GM21367 (cell line): ENCODE measurements around the gene DDOST.

Experiments
- ATAC-seq: cut with Tn5 transposase; IDR thresholded peaks from one replicate; pipeline ENCODE4 v1.9.1; 2021; ENCODE audit not compliant: unreplicated experiment

DDOST gene

DNA sequence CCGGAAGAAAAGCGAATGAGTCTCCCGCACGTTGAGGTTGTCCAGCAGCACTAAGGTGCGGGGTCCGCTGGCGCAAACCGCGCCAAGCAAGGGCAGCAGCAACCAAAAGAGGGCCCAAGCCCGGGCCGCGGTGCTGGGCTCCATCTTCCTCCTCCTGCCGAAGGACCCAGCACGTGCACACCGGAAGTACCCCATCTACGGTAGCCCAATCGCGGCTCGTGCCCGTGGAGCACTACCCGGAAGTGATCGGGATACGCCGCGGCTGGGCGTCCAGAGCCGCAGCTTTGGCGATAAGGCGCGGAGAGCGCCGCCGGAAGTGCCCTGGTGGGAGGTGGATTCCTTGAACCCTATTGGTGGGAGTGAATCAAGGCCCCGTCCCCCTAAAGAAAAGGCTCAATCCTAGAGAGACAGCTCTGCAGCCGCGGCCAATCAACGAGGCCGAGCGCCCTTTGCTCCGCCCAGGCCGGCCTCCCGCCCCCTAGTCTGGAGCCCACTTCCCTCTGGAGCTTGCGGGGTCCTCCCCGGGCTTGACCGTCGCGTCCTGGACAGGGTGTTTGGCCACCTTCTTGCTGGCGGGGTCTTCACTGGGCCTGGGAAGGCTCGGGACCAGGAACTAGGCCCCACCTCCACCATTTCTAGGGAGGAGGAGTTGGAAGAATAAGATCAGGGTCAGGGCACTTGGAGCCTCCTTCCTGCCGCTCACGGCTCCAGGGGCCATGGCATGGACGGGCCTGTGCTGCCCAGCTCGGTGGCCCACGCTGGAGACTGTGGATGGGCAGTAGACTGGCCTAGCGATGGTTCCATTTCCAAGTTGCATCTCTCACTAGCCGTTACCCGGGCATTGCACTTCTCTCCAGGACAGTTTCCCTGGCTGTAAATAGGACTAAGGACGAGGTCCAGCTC, at the start of gene DDOST:
DDOST (minus strand) TSS at position 163 of the 903 bp plus-strand sequence; CDS start at position 144, 19 bp downstream.
- ATAC-seq, result peak; percentile 91

DNA sequence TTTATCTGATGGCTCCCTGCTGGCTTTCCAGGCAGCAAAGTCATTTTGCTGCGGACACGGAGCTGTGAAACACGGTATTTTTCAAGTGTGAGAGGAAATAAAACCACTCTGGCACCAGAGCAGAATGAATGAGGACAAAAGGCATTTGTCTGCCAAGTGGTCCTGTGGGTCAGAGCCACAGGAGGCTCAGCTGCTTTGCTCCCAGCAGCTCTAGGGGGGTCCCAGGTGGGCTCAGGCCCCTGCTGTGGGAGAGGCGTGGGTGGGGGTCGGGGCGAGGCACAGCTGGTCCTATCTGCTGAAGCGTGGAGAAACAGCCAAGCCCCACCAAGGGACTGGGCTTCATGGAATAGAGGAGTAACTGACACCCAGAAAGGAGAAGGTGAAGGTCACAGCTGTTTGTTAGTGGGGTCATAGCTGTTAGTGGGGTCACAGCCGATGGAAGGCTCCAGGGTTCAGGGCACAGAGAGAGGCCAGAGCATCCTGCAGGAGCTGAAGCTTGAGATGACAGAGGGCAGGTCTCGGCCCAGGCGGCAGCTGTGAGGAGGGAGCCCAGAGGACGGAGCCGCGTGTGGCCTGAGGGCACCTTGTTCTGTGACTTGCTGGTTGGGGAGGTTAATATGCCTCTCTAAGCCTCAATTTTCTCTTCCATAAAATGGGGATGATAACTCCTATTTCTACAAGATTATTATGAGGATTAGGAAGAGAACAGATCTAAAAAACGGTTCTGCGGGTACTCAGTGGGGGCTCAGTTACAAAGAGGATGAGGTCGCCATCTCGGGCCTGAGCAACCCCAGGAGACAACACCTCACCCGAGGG, 49.5 kb upstream of the DDOST start:
- ATAC-seq, result no peak

DNA sequence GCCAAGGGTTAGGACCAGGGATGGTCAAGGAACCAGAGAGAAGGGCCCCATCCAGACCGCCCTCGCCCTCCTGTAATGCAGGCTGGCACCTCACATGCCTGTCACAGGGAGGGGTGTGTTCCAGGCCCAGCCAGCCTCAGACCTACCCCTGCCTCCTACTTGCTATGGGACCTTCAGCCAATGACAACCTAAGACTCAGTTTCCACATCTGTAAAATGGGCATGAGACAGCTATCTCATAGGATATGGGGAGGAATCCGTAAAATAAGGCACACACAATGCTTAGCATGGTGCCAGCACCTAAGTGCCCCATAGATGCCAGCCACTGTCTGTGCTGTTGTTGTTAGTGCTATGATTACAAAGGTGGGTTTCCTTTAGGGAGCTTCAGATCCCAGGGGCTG, 48.7 kb upstream of the DDOST start:
- no peak for ATAC-seq

DNA sequence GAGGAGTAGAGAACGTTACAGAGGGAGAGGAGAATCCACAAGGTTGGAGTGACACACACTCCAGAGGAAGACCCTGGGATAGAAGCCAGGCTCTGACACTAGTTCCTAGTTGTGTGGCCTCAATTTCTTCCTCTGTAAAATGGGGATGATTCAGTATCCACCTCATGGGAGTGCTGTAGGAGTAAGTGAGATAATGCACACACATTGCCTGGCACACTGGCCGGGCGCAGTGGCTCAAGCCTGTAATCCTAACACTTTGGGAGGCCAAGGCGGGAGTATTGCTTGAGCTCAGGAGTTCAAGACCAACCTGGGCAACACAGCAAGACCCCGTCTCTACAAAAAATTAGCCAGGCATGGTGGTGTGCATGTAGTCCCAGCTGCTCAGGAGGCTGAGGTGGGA, 47.7 kb upstream of the DDOST start:
- no peak for ATAC-seq

DNA sequence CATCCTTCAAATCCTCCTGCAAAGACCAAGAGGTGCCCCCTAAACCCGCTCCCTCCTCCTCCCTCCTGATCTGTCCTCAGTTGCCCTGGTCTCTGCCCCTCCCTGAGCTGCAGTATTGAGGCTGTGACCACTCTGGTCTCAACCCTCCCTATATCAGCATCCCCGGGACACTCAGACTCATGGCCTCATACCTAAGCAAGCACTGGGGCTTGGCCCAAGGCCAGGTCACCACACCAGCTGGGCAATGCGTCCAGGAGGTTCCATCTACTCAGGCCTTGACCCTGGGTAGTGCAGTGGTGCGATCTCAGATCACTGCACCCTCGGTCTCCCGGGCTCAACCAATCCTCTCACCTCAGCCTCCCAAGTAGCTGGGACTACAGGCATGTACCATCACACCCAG, 46.9 kb upstream of the DDOST start:
- ATAC-seq, result no peak

DNA sequence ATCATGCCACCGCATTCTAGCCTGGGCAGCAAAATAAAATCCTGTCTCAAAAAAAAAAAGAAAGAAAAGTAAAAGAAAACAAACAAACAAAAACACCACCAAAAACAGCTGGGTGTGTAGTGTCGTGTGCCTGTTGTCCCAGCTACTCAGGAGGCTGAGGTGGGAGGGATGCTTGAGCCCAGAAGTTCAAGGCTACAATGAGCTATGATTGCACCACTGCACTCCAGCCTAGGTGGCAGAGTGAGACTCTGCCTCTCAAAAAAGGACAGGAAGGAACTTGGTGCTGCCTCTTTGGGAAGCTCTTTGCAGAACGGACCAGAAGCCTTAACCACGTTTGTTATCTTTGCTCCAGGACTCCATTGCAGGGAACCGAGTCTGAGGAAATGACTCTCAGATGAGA, 45.7 kb upstream of the DDOST start:
- no peak for ATAC-seq

DNA sequence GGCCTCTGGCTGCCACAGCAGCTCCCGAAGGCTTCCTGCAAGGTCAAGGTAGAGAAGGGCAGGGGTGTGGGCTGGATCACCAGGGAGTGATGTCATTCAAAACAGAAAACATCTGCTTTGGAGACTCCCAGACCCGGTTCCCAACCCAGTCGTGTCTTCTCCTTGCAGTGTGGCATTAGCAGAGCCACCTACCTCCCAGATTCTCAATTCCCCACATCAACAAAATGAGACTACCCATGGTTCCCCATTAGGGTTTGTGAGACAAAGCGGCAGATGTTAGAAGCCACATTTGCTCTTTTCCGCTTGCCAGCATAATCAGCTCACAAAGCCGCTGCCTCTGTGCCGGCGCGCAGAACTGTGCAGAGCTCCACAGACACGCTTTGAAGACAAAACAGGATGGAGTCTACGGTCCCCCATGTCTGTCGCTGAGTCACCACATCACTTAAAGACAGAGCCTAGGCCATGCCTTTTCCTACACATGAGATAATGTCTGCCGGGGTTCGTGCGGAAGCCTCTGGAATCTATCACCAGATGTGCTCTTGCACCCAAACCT, 44.1 kb upstream of the DDOST start:
- no peak for ATAC-seq

DNA sequence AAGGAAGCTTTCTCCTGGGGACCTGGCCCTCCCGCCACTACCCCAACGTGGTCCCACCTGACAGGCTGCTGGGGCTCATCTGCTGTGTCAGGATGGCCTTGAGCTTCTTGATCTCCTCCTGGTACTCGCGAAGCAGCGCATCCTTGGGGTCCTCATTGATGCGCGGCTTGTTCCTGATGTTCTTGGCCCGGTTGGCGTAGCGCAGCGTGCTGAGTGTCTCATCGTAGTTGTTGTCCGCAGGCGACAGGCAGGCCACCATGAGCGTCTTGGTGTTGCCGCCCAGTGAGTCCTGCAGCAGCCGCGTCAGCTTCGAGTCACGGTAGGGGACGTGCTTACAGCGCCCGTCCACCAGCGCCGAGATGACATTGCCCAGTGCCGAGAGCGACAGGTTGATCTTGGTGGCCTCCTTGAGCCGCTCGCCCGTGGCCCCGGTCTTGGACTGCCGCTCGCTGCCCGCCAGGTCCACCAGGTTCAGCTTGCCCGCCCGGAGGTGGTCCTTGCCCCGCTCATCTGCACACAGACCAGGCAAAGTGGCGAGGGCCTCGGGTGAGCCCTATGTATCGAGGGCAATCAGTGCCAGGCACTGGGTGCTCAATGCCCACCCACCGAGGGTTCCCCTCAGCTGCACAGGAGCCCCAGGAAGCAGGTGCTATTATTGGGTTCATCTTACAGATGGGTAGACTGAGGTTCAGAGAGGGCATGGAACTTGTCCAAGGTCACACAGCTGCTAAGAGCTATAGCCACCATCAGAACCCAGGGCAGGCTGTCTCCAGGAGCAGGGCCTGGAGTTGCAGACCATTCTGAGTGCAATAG, 43.4 kb upstream of the DDOST start:
- ATAC-seq, result no peak

DNA sequence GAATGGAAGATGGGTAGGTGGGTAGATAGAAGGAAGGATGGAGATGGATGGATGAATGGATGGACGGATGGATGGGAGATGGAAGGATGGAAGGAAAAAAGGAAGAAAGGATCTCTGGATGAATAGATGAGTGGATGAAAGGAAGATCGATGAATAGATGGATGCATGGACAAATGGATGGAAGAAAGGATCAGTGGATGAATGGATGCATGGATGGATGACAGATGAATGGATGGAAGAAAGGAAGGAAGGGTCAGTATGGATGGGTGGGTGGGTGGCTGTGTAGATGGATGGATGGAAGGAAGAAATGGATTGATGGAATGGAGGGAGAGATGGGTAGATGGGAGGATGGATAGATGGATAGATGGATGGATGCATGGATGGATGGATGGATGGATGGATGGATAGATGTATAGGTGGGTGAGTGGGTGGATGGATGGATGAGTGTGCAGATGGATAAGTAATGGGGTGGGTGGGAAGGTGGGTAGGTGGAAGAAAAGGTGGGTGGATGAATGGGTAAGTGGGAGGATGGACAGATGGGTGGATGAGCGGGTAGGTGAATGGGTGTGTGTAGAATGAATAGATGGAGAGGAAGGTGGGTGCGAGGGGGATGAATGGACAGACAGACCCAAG, 42.1 kb upstream of the DDOST start:
- no peak for ATAC-seq

DNA sequence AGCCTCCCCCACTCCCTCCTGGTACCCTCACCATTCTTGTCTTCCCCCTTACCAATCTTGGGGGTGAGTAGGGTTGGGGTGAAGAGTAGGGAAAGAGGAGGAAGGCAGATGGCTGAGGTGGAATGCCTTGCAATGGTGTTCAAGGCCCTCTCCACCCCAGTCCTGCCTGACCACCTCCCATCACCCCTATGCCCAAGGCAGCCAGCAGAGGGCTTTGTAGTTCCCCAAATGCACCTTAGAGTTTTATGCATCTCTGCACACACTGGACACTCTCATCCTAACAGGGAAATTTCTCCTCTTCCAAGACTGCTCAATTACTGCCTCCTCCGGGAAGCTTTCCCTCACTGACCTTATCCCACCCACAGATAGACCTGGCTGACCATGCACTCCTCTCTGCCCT, 41.2 kb upstream of the DDOST start:
- ATAC-seq, result no peak

DNA sequence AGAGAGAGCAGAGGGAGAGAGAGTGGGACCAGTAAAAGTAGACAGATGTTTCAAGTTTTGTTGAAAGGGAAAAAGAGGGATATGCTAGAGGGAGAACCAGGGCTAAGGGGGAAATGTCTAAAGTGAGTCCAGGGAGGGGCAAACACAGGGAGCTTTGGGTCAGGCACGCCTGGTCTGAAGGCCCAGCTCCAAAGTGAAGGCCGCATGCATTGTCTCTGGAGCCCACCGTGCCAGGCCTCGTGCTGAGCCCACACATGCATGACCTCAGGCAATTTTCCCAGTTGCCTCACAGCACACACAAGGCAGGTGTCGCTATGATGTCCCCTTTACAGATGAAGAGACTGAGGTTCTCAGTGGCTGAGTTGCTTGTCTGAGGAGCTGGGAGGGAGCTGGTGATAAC, 40.7 kb upstream of the DDOST start:
- no peak for ATAC-seq

DNA sequence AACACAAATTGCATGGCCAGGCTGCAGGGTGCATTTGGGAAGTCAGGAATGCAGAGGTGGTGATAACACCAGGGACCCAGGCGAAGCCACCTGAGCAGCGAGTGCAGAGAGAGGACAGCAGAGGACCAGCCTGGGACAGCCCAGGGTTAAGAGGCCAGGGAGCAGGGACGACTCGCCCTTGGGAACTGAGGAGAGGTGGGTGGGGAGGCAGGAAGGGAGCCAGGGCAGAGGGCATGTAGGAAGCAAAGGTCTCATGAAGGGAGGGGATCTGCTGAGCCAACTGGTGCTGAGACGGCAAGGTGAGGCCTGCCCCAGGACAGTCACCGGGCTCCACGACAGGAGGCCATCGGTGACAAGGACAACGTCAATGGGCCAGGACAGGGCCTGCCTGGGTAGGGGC, 40.3 kb upstream of the DDOST start:
- no peak for ATAC-seq

DNA sequence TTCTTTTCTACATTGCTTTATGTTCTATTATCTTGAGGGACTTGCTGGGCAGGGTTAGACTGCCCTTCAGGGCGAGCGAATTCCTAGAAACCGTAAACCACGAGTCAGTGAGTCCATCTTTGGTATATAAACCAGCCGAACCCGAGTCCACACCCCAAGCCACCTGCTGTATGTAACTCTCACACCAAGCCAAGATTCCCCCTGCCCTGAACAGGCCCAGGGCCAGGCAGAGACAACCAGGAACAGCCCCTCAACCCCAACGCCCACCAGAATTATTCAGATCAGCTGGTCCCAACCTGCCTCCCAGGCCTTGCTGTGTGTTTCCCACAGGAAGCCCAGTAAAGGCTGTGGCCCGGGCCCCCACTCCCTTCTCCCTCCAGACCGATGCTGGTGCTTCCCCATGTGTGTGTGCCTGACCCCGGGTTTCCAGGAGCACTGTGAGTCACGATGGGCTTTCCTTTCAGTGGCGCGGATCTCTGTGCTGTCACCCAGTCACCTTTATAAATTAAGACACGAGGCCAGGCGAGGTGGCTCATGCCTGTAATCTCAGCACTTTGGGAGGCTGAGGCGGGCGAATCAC, 39.6 kb upstream of the DDOST start:
- ATAC-seq, result no peak

DNA sequence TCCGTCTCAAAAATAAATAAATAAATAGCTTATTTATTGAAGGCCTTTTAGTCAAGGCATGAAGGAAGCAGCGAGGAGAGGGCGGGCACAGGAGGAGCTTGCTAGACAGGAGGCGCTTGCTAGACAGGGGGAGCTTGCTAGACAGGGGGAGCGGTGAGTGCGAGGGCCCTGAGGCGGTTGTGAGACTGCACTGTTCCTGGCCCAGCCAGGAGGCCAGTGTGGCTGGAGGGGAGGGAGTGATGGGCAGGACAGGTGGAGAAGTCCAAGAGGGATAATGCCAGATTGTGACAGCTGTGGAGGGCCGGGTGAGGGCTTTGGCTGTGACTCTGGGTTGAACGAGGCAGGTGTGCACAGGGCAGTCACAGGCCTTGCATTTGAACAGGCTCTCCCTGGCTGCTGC, 38.4 kb upstream of the DDOST start:
- no peak for ATAC-seq

DNA sequence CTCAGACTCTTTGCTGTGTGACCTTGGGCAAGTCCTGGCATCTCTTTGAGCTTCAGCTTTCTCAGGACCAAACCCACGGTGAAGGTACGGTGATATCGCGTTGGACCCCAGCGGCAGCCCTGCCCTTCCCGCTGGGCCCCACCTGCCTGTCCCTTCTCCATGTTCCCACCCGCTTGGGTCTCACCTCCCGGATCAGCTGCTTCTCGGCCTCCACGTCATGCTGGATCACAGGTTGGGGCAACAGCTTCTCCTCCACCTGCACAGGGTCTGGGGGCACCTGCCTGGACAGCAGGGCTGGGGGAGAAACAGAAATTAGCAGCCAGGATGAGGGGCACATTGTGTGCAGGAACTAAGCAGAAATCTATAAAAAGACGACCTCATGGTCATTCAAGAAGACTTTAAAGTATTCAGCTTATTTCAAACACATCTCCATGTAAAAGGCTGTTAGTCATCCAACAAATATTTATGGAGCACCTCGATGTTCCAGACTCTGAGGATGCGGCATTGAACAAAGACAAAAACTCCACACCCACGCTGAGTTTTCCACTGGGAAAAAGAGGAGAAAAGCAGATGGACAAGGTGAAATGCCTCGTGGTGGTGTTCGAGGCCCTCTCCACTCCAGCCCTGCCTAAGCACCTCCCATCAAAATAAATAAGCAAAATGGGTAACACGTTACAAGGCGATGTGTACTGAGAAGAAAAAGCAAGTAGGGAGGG, 37.2 kb upstream of the DDOST start:
- ATAC-seq, result no peak

DNA sequence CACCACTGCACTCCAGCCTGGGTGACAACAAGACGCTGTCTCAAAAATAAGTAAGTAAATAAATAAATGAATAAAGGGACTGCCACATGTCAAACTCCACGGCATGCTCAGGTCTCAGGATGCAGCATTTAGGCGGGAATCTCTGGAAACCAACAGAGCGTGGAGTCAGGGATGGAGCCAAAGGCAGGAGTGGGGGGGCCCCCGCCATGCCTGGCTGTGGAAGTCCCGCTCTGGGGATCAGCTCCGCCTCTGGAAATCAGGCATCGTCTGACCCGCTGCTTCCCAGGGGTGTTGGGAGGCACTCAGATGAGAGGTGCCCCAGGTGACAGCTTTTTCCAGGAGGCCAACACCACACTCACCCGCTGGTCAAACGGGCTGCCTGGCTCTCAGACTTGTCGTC, 36.4 kb upstream of the DDOST start:
- no peak for ATAC-seq

DNA sequence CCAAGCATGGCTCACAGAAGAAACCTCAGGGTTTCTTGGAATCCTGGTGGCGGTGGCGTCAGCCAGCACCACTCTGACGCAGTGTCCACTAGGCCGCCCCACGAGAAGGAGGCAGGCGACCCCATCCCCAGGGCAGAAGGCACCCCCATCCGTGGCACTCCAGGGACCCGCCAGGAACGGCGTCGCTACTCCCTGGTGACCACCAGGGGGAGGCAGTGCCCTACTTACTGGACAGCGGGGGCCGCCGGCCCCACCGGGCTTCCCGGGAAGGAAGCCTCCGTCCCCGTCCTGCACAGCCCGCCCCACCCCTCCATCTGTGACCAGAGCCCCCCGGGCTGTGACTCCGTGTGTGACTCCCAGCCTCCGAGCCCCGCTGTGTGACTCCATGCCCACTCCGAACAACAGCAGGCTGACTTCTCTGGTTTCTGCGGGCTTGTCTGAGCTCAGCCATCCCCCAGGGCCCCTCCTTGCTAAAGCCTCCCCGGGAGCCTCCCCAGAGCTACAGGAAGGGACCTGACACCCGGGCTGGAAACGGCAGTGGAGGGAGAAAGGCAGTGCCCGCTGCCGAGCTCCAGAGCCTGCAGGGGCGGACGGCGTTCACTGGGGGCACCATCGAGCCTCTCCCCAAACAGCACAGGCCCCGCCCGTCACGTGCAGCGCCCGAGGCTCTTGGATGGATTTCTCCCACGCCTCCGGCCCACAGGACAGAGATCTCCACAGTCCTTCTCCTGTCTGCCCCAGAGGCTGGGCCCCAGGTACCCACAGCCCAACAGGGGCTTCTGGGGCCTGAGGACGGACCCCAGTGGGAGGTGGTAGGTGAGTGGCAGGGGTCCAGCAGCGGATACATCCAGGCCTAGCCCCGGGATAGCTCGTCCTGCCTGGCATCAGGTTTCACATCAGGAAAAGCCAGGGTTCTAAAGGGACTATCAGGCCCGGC, 35.5 kb upstream of the DDOST start:
- ATAC-seq, result no peak

DNA sequence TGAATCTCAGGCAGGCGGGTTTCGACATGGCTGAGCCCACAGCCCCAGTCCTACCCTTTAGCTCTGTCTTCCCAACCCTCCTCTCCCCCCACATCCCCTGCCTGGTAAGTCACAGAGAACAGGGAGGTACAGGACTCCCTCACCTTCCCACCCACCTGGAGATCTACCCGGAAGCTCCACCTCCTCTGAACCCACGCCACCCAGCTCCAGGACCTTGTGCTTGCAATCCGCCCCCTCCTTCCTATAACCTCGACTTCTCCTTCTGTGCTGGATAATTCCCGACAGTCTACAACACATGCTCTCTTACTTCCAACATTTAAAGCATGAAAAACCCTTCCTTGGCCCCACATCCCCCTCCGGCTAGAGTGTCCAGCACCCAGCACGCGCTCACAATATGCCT, 34.3 kb upstream of the DDOST start:
- ATAC-seq, result no peak
